ENCODE measurements around the gene PHF21B.

The PHF21B gene

GRCh38 chr22:44971651-44972362 lies 38.0 kb downstream of the PHF21B start:
- TF ChIP-seq CTCF (conservative IDR thresholded peaks at IDR 0.05) (no peak), ZFX (IDR thresholded peaks at IDR 0.05) (no peak)
- H3K27ac ChIP-seq: peak overlapping the region; percentile 63

- H3K27ac ChIP-seq: no peak overlapping the region
- TF ChIP-seq ZFX (IDR thresholded peaks at IDR 0.05) (no peak), CTCF (conservative IDR thresholded peaks at IDR 0.05) (no peak)
These were observed 39.5 kb downstream of the PHF21B start for GRCh38 chr22:44970291-44970690.

- TF ChIP-seq CTCF (conservative IDR thresholded peaks at IDR 0.05) (no peak), ZFX (IDR thresholded peaks at IDR 0.05) (no peak)
- H3K27ac ChIP-seq: no peak overlapping the region
These were observed 40.0 kb downstream of the PHF21B start for GRCh38 chr22:44969817-44970216.

- peak; percentile 65 for TF ChIP-seq CTCF (conservative IDR thresholded peaks at IDR 0.05)
- TF ChIP-seq ZFX (IDR thresholded peaks at IDR 0.05): no peak
- H3K27ac ChIP-seq: no peak overlapping the region
These were observed 41.1 kb downstream of the PHF21B start for GRCh38 chr22:44968736-44969135.

GRCh38 chr22:44965171-44965570 lies 44.6 kb downstream of the PHF21B start:
- TF ChIP-seq ZFX (IDR thresholded peaks at IDR 0.05) (no peak), CTCF (conservative IDR thresholded peaks at IDR 0.05) (no peak)
- H3K27ac ChIP-seq: no peak overlapping the region

- H3K27ac ChIP-seq: no peak overlapping the region
- TF ChIP-seq ZFX (IDR thresholded peaks at IDR 0.05) (no peak), CTCF (conservative IDR thresholded peaks at IDR 0.05) (no peak)
These were observed 45.1 kb downstream of the PHF21B start for GRCh38 chr22:44964722-44965078.

- TF ChIP-seq CTCF (conservative IDR thresholded peaks at IDR 0.05): no peak
- no peak for TF ChIP-seq ZFX (IDR thresholded peaks at IDR 0.05)
- no peak overlapping the region for H3K27ac ChIP-seq
These were observed 45.7 kb downstream of the PHF21B start for GRCh38 chr22:44963832-44964721.
